HK-2 (cell line): ENCODE measurements around the gene SRCIN1.
A peak's percentile ranks its signal among the peaks of the same experiment; 100 is the strongest.
"Not testable (repeated sequence)": the region's sequence is repeated elsewhere in the genome, so short reads cannot be mapped to it uniquely, and the experiment has no call there.

Experiments used
- DNase-seq: peaks from one replicate; pipeline ENCODE4 v3.0.0-alpha.2; 2018; ENCODE audit not compliant: unreplicated experiment

The SRCIN1 gene

GRCh38 chr17:38484242-38485145 lies 121.3 kb downstream of the SRCIN1 start:
- peak; percentile 76 for DNase-seq

GRCh38 chr17:38482700-38483043 lies 123.1 kb downstream of the SRCIN1 start:
- DNase-seq: not testable (repeated sequence)

GRCh38 chr17:38482039-38482699 lies 123.6 kb downstream of the SRCIN1 start:
- DNase-seq: not testable (repeated sequence)
